ENCODE measurements around the gene MAGI1.
"Not testable (repeated sequence)": the region's sequence is repeated elsewhere in the genome, so short reads cannot be mapped to it uniquely, and the experiment has no call there.

MAGI1 gene

GRCh38 chr3:65902304-65902793 lies 136.4 kb downstream of the MAGI1 start:
- no peak for DNase-seq

GRCh38 chr3:65901226-65901625 lies 137.5 kb downstream of the MAGI1 start:
- no peak for DNase-seq

- no peak for DNase-seq
Observed at GRCh38 chr3:65899226-65899625, 139.5 kb downstream of the MAGI1 start.

- DNase-seq, result no peak
Observed at GRCh38 chr3:65897766-65898165, 141.0 kb downstream of the MAGI1 start.

- no peak for DNase-seq
Observed at GRCh38 chr3:65896321-65896720, 142.4 kb downstream of the MAGI1 start.

- no peak for DNase-seq
Observed at GRCh38 chr3:65894679-65895453, 143.9 kb downstream of the MAGI1 start.

GRCh38 chr3:65894126-65894525 lies 144.6 kb downstream of the MAGI1 start:
- no peak for DNase-seq

GRCh38 chr3:65893631-65894030 lies 145.1 kb downstream of the MAGI1 start:
- DNase-seq, result no peak

GRCh38 chr3:65891477-65891876 lies 147.2 kb downstream of the MAGI1 start:
- DNase-seq, result not testable (repeated sequence)

- no peak for DNase-seq
Observed at GRCh38 chr3:65890328-65890727, 148.4 kb downstream of the MAGI1 start.

GRCh38 chr3:65889707-65890099 lies 149.0 kb downstream of the MAGI1 start:
- no peak for DNase-seq

- DNase-seq, result no peak
Observed at GRCh38 chr3:65888980-65889706, 149.6 kb downstream of the MAGI1 start.

GRCh38 chr3:65888196-65888595 lies 150.5 kb downstream of the MAGI1 start:
- DNase-seq, result no peak

- DNase-seq, result no peak
Observed at GRCh38 chr3:65886391-65886790, 152.3 kb downstream of the MAGI1 start.

GRCh38 chr3:65884071-65884470 lies 154.6 kb downstream of the MAGI1 start:
- no peak for DNase-seq

- no peak for DNase-seq
Observed at GRCh38 chr3:65883613-65884012, 155.1 kb downstream of the MAGI1 start.

- no peak for DNase-seq
Observed at GRCh38 chr3:65880350-65880749, 158.4 kb downstream of the MAGI1 start.

- DNase-seq, result no peak
Observed at GRCh38 chr3:65879372-65879771, 159.3 kb downstream of the MAGI1 start.

GRCh38 chr3:65878831-65879230 lies 159.9 kb downstream of the MAGI1 start:
- no peak for DNase-seq

GRCh38 chr3:65877160-65877559 lies 161.6 kb downstream of the MAGI1 start:
- no peak for DNase-seq

- no peak for DNase-seq
Observed at GRCh38 chr3:65876028-65876420, 162.7 kb downstream of the MAGI1 start.

- no peak for DNase-seq
Observed at GRCh38 chr3:65875393-65876027, 163.2 kb downstream of the MAGI1 start.

- DNase-seq, result no peak
Observed at GRCh38 chr3:65873869-65874268, 164.8 kb downstream of the MAGI1 start.

- no peak for DNase-seq
Observed at GRCh38 chr3:65873028-65873427, 165.7 kb downstream of the MAGI1 start.

Measured in activated gamma-delta T cell treated with Interleukin-2 at 50 U/mL for 16 hours (primary cell).